ENCODE results near the gene PPP1R14C.

Gene PPP1R14C

DNA sequence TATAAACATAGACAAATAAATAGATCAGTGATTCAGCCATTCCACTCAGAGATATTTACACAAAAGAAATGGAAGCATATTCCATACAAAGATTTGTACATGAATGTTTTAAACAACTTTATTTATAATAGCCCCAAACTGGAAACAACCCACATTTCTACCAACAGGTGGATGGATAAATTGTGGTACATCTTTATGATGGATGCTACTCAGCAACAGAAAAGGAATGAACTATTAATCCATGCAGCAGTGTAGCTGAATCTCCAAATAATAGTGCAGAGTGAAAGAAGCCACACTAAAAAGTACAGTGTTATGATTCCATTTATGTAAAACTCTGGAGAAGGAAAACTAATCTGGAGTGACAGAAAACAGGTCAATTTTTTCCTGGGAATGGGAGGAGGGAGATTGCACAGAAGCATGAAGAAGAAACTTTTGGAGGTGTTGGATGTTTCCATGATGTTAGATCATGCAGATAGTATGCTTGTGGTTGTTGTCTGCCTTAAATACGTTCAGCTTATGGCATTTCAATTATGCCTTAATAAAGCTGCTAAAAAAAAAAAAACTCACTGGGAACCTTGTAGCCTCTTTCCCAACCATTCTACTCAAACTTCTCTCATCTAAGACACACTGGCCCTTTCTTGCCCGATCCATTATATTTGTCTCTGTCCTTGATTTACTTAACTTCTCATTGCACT lies 100.9 kb downstream of the PPP1R14C start:
- Mint-ChIP-seq H3K9me3 (peaks cover 16% of the 10 kb centered on the region), H3K27ac (no peak overlapping the region), H3K4me3 (no peak overlapping the region), H3K4me1 (ENCODE audit: low read depth) (peaks cover 23% of the 10 kb centered on the region), H3K27me3 (peaks cover 36% of the 10 kb centered on the region), H3K36me3 (ENCODE audit: low read depth) (peaks cover 2% of the 10 kb centered on the region)
- DNase-seq: no peak

DNA sequence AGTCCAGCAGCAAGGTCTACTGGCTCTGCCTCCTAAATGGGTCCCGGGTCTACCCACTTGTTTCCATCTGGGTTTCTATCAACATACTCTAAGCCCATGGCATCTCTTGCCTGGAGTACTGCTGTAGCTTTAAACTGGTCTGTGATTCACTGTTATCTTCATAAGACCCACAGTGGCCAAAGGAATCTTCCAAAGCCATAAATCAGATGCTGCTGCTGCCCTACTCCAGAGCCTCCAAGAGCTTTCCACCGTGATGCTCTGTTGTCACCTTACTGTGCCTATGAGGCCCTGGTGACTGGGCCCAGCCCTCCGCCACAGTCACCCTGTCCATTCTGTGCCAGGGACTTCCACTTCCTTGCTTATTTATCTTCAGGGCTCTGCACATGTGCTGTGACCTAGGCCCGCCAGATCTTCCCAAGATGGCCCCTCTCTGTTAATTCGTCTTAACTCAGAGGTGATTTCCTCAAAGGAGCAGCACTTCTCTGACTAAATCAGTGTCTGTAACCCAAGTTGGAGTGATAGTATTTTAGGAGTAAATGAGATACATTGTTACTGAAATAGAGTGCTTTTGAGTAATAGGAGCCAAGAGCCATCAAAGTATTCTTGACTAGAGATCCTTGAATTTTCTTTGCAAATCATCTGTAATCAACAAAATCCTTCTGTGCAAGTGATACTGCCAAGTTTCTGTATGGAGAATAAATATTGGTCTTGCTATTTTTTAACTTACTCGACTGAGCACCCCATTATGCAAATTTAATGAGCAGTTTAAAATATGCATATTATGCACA lies 102.5 kb downstream of the PPP1R14C start:
- Mint-ChIP-seq H3K9me3 (peaks cover 18% of the 10 kb centered on the region), H3K36me3 (ENCODE audit: low read depth) (peaks cover 2% of the 10 kb centered on the region)

DNA sequence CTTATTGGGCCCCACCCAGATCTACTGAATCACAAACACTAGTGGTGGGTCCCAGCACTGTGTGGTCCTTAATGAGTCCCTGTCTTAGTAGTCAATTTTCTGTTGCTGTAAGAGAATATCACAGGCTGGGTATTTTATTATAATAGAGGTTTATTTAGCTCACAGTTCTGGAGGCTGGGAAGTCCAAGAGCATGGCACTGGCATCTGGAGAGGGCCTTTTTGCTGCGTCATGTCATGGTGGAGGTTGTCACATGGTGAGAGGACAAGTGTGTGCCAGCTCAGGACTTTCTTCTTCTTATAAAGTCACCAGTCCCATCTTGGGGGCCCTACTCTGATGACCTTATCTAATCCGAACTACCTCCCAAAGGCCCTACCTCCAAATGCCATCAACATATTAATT lies 105.0 kb downstream of the PPP1R14C start:
- no peak for DNase-seq
- no peak overlapping the region for H3K4me3 Mint-ChIP-seq
- peaks cover 18% of the 10 kb centered on the region for H3K9me3 Mint-ChIP-seq
- peaks cover 40% of the 10 kb centered on the region for H3K27me3 Mint-ChIP-seq
- H3K27ac Mint-ChIP-seq: no peak overlapping the region
- peaks cover 3% of the 10 kb centered on the region for H3K4me1 Mint-ChIP-seq (ENCODE audit: low read depth)
- H3K36me3 Mint-ChIP-seq (ENCODE audit: low read depth): peaks cover 2% of the 10 kb centered on the region

More for the DNA sequence above, 102.5 kb downstream of the PPP1R14C start:
- H3K4me1 Mint-ChIP-seq (ENCODE audit: low read depth): peaks cover 21% of the 10 kb centered on the region
- H3K27ac Mint-ChIP-seq: no peak overlapping the region
- H3K27me3 Mint-ChIP-seq: peaks cover 27% of the 10 kb centered on the region
- no peak for DNase-seq
- no peak overlapping the region for H3K4me3 Mint-ChIP-seq

DNA sequence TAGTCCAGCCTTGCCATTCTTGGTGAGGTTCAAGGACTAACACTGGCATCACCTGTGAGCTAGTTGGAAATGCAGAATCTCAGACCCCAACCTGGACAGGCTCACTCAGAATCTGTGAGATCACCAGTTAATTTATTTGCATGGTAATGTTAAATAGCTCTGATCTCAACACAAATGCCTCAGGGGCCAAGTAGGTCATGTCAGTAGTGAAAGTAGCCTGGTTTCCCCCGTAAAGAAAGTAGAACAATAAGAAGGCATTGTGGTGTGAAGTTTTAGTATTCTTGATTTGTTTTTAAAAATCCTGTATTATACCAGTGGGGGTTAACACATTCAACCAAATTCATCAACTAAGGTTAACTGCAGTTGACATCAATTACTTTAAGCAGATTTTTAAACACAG lies 105.5 kb downstream of the PPP1R14C start:
- Mint-ChIP-seq H3K4me1 (ENCODE audit: low read depth) (peaks cover 8% of the 10 kb centered on the region), H3K36me3 (ENCODE audit: low read depth) (peaks cover 2% of the 10 kb centered on the region), H3K27me3 (peaks cover 44% of the 10 kb centered on the region), H3K4me3 (no peak overlapping the region), H3K27ac (no peak overlapping the region), H3K9me3 (peaks cover 18% of the 10 kb centered on the region)
- no peak for DNase-seq

DNA sequence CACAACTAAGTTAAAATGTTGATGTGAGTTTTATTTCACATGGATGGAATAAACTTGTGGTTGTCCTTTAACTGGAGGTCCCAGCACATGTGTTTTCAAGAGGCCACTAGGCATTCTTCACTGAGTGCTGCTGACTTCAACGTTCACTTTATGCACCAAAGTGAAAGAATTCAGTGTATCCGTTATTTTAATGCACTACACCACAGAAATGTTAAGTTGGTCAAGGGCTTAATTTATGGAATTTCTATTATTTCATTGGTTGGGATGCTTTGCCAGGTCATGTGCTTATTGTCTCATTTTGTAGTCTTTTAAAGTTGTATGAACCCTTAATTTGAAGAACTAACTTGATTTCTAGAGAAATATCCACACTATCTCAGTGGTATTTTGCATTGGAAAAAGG lies 106.4 kb downstream of the PPP1R14C start:
- H3K9me3 Mint-ChIP-seq: peaks cover 18% of the 10 kb centered on the region
- DNase-seq: no peak
- no peak overlapping the region for H3K27ac Mint-ChIP-seq

DNA sequence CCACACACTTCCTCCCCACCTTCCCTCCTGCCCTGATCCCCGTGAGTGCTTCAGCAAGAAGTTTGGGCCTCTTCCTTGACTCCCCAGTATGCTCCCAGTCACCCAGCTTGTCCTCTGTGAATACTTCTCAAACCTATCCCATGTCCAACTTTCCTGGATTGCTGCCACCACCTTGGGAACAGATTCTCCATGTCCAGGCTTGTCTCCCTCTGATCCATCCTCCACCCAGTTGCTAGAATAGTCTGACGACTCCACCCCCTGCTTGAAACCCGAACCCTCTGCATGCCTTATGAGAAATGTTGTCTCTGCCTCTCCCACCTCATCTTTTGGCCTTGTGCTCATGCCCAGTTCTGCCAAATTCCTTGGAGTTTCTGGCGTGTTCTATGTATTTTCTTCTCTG lies 108.0 kb downstream of the PPP1R14C start:
- no peak overlapping the region for H3K4me3 Mint-ChIP-seq
- peaks cover 2% of the 10 kb centered on the region for H3K36me3 Mint-ChIP-seq (ENCODE audit: low read depth)
- peaks cover 18% of the 10 kb centered on the region for H3K9me3 Mint-ChIP-seq
- H3K27ac Mint-ChIP-seq: no peak overlapping the region
- no peak for DNase-seq
- peaks cover 49% of the 10 kb centered on the region for H3K27me3 Mint-ChIP-seq
- peaks cover 25% of the 10 kb centered on the region for H3K4me1 Mint-ChIP-seq (ENCODE audit: low read depth)

More for the DNA sequence above, 106.4 kb downstream of the PPP1R14C start:
- Mint-ChIP-seq H3K36me3 (ENCODE audit: low read depth) (peaks cover 2% of the 10 kb centered on the region), H3K4me3 (no peak overlapping the region), H3K4me1 (ENCODE audit: low read depth) (peaks cover 14% of the 10 kb centered on the region), H3K27me3 (peaks cover 43% of the 10 kb centered on the region)

DNA sequence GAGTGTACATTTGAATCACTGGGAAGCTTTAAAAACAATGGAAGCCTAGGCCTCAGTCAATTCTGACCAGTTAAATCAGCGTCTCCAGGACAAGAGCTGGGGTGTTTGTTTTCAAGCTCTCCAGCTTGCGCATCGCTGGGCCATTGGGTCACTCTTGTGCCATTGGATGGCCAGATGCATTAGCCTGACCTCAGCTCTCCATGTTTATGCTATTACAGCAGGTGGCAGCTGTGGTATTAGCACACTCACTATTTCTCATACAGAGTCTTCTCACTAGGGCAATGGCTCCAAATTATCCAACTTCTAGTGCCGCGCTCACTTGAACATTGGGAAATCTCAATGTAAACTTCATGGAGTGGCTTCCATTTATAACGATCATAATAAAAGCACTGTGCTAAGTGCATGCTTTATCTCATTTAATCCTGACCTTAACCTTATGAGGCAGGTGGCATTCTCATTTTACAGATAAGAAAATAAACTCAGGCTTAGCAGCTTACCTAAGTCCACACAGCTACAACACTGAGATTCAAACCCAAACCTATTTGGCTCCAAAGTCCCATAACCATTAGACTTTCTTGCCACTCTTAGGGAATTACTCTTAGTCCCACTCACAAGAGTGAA lies 108.8 kb downstream of the PPP1R14C start:
- H3K9me3 Mint-ChIP-seq: peaks cover 18% of the 10 kb centered on the region
- no peak overlapping the region for H3K4me3 Mint-ChIP-seq
- no peak for DNase-seq
- H3K27me3 Mint-ChIP-seq: peaks cover 52% of the 10 kb centered on the region
- no peak overlapping the region for H3K27ac Mint-ChIP-seq
- H3K4me1 Mint-ChIP-seq (ENCODE audit: low read depth): peaks cover 33% of the 10 kb centered on the region
- peaks cover 2% of the 10 kb centered on the region for H3K36me3 Mint-ChIP-seq (ENCODE audit: low read depth)

DNA sequence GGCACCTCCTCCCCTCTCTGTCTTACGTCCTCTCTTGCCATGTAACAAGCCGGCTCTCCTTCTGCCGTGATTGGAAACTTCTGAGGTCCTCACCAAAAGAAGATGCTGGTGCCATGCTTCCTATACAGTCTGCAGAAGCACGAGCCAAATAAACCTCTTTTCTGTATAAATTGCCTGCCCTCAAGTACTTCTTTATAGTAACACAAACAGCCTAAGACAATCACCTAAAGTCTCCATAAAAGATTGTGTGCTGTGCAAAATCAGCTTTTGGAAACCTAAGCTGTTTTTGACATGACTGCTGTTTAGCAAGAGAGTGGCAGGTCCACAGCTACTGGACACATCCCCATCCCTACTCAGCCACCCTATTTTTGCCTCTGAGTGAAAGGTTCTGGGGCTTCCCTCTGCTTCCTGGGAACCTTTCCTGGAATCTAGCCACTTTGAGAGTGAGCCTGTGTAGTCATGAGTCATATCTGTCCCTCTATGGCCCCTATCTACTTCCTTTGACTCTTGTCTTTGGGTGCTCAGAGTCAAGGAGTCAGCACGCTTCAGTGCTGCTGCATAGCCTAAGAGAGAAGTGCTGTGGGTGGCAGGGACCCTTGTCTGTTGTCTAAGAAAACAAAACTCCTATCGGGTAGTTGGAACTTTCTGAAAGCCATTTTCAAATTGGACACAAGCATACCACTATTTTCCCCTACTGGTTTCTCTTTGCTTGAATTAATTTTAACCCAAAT lies 110.0 kb downstream of the PPP1R14C start:
- H3K27me3 Mint-ChIP-seq: peaks cover 44% of the 10 kb centered on the region
- no peak overlapping the region for H3K27ac Mint-ChIP-seq
- H3K4me1 Mint-ChIP-seq (ENCODE audit: low read depth): peaks cover 36% of the 10 kb centered on the region
- peaks cover 9% of the 10 kb centered on the region for H3K9me3 Mint-ChIP-seq
- no peaks in the 10 kb centered on the region for H3K36me3 Mint-ChIP-seq (ENCODE audit: low read depth)
- no peak overlapping the region for H3K4me3 Mint-ChIP-seq
- no peak for DNase-seq

DNA sequence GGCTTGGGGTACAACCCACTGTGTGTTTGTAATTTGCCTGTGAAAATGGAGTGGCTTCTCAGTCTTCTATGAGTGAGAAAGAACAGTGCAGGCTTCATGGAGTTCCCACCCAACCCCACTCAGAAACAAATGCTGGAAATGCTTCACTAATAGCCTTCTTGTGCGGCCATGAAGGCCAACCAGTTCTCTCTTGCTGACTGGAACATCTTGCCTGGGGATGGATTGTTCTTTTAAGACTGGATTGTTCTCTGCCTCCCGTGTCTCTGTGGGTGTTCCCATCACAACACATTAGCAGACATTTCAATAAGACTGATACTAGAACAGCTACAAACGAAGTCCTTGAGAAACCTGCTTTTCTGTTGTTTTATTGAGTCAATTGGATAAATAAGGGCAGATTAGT lies 110.6 kb downstream of the PPP1R14C start:
- Mint-ChIP-seq H3K27me3 (peaks cover 45% of the 10 kb centered on the region), H3K4me1 (ENCODE audit: low read depth) (peaks cover 36% of the 10 kb centered on the region), H3K9me3 (peaks cover 4% of the 10 kb centered on the region), H3K4me3 (no peak overlapping the region), H3K36me3 (ENCODE audit: low read depth) (no peaks in the 10 kb centered on the region), H3K27ac (no peak overlapping the region)
- no peak for DNase-seq

DNA sequence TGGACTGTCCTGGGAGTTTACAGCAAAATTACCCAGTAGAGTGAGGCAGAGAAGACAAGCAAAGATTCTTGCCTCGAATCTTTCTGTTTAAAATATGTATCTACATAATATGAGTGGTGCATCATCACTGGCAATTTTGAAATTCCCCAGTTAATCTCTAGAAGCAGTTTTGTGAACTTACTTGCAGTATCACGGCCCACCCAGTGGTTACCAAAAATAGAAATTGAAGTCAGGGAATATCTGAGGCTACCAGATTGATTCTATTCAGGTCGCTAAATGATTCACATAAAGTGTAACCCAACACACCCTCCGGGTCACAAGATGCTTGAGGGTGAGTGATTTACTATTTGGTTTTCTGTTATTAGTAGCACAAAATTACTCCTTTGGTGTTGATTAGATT lies 111.9 kb downstream of the PPP1R14C start:
- H3K4me1 Mint-ChIP-seq (ENCODE audit: low read depth): peaks cover 36% of the 10 kb centered on the region
- no peaks in the 10 kb centered on the region for H3K36me3 Mint-ChIP-seq (ENCODE audit: low read depth)
- H3K4me3 Mint-ChIP-seq: no peak overlapping the region
- peaks cover 48% of the 10 kb centered on the region for H3K27me3 Mint-ChIP-seq
- no peaks in the 10 kb centered on the region for H3K9me3 Mint-ChIP-seq
- no peak for DNase-seq
- no peak overlapping the region for H3K27ac Mint-ChIP-seq

DNA sequence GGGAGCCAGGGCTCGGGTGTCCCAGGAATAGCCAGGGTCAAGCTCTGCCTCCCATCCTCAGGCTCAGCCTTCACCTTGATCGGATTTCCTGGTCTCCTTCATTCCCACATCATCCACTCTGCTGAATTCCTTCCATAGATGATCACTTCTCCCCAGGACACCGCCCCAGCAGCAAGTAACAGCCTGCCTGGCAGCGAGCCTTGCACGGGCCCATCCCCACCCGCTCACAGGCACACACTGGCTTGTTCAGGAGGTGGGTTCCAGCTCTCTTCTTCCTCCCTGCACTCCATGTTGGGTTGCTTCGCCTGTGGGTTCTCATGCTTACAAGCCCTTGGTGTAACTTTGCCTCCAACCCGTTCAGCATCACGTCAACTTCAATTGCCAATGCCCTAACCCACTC lies 113.0 kb downstream of the PPP1R14C start:
- Mint-ChIP-seq H3K4me1 (ENCODE audit: low read depth) (peaks cover 36% of the 10 kb centered on the region), H3K27me3 (peaks cover 43% of the 10 kb centered on the region)

DNA sequence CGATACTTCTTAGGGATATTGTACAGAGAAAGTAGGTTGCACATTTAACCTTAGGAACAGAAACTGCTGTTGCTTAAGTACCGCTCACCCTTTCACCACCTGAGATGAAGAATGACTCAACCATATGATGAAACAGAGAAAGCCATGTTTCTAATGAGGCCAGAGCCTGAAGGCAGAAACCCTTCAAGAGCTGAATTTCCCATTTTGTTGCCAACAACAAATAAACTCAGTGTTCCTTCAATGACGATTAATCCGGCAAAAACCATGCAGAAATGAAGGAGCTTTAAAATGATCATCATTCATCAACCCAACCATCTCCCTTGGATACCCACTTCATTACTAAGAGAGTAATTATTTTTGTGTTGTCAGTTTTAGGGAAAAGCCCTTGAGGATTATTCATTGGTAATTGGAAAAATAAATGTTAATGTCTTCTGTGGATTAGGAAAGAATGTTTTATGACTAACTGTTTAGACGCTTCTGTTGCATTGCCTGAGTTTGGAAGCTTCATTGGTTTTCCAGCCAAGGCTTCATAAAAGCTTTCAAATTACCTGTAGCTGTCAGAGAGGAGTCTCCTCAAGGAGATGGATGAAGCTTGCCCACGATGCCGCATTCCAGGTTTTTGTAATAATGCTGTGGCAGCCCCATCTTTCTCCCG lies 113.9 kb downstream of the PPP1R14C start:
- Mint-ChIP-seq H3K9me3 (no peaks in the 10 kb centered on the region), H3K4me1 (ENCODE audit: low read depth) (peaks cover 36% of the 10 kb centered on the region), H3K27me3 (peaks cover 43% of the 10 kb centered on the region), H3K36me3 (ENCODE audit: low read depth) (no peaks in the 10 kb centered on the region), H3K27ac (no peak overlapping the region), H3K4me3 (no peak overlapping the region)
- no peak for DNase-seq

More for the DNA sequence above, 113.0 kb downstream of the PPP1R14C start:
- H3K27ac Mint-ChIP-seq: no peak overlapping the region
- no peaks in the 10 kb centered on the region for H3K36me3 Mint-ChIP-seq (ENCODE audit: low read depth)
- DNase-seq: no peak
- H3K4me3 Mint-ChIP-seq: no peak overlapping the region
- no peaks in the 10 kb centered on the region for H3K9me3 Mint-ChIP-seq

DNA sequence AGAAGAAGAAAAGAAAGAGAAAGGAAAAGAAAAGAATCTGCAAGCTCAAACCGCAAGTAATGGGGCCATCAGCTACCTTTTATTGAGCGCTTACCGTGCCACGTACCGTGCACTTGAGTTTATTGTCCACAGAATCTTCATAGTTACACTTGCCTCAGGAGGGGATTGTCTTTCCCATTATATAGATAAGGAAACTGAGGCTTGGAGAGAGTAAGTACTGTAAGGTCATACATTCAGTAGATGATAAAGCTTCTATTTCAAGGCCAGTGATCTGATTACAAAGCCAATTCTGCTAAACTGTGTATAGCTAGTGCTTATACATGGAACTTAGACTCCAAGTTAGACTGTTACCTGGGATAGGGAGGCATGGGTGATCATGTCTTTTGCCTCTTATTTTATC lies 115.5 kb downstream of the PPP1R14C start:
- H3K4me3 Mint-ChIP-seq: no peak overlapping the region
- peaks cover 30% of the 10 kb centered on the region for H3K4me1 Mint-ChIP-seq (ENCODE audit: low read depth)
- no peaks in the 10 kb centered on the region for H3K36me3 Mint-ChIP-seq (ENCODE audit: low read depth)
- H3K27me3 Mint-ChIP-seq: peaks cover 34% of the 10 kb centered on the region
- no peak for DNase-seq
- no peak overlapping the region for H3K27ac Mint-ChIP-seq
- H3K9me3 Mint-ChIP-seq: no peaks in the 10 kb centered on the region

DNA sequence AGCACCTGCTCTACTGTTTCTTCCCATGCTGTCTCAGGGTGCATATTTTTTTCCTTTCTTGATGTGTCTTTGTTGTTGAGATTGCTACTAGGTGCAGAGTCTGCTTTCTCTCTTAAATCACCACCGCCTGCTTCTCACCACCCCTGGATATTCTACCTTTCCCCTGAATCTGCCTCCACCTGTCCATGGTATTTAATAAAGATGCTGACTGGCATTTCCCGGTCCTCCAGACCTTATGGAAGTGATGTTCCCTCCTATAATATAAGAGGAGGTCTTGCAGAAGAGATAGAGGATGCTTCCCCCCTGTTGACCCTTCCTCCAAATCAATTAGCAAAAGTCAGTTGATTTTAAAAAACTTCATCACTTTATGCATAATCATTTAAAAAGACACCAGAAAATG lies 118.1 kb downstream of the PPP1R14C start:
- no peak for DNase-seq
- Mint-ChIP-seq H3K36me3 (ENCODE audit: low read depth) (no peaks in the 10 kb centered on the region), H3K4me3 (no peak overlapping the region), H3K27ac (no peak overlapping the region), H3K27me3 (peaks cover 12% of the 10 kb centered on the region), H3K4me1 (ENCODE audit: low read depth) (peaks cover 13% of the 10 kb centered on the region), H3K9me3 (no peaks in the 10 kb centered on the region)

Measured in activated T-cell treated with anti-CD3 and anti-CD28 coated beads, Interleukin-2, amount 50 U/mL, for 24 hours (primary cell).